ENCODE results near the gene BLOC1S3. TPM values are rescaled to one million over a fixed set of nuclear protein-coding genes. Genes with fewer than 3 reads are reported as not detected.

BLOC1S3 gene
- polyA plus RNA-seq, 1 experiment: 7.0 TPM

DNA sequence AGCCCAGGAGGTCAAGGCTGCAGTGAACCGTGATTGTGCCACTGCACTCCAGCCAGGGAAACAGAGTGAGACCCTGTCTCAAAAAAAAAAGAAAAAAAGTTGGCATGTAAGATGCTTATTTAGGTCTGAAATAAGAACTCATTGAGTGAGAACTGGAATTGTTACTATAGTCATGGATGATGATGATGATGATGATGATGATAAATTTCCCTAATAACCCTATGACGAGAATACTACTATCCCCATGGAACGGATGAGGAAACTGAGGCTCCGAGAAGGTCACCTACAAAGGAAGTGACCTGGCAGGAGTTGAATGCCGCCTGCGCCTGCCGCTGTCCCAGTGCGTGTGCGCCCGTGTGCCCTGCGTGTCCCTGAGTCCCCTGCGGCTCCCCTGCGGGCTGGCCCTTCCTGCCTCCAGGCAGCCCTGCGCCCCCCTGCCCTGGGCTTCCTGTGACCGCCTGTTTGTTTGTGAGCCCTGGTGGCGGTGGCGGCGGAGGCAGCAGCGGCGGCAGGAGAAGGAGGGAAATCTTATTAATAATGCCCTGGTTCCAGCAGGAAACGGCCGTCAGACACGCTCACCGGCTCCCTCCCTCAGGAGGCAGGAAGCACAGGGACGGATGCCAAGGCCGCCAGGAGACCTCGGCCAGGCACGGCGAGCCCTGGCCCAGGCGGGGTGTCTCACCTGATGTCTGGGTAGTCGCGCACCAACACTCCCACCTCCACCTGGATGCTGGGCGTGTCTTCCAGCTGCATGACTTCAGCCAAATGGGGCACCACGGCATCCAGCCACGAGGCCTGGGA is 37.0 kb downstream of the BLOC1S3 start:
- H3K27me3 ChIP-seq (ENCODE audit: control insufficient read depth, insufficient read depth, low read length): peaks cover 41% of the 10 kb centered on the region

DNA sequence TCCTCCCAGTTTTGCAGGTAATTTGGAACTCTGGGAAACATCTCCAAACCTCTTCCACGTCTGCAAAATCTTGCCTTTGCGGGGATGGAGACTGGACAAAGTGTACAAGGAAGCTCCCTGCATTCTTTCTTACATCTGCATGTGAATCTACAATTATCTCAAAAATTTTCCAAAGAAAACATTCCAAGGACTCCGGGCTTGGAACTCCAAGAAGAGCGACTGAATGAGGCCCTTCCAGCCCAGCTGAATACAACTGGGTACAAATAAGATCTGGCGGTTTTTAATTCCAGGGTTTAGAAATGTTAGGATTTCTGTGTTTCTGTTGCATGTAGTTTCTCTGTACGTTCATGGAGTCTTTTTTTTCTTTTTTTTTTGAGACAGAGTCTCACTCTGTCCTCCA is 38.1 kb downstream of the BLOC1S3 start:
- DNase-seq (ENCODE audit: low read depth, low spot score): no peak
- TF ChIP-seq, protein P1, sequence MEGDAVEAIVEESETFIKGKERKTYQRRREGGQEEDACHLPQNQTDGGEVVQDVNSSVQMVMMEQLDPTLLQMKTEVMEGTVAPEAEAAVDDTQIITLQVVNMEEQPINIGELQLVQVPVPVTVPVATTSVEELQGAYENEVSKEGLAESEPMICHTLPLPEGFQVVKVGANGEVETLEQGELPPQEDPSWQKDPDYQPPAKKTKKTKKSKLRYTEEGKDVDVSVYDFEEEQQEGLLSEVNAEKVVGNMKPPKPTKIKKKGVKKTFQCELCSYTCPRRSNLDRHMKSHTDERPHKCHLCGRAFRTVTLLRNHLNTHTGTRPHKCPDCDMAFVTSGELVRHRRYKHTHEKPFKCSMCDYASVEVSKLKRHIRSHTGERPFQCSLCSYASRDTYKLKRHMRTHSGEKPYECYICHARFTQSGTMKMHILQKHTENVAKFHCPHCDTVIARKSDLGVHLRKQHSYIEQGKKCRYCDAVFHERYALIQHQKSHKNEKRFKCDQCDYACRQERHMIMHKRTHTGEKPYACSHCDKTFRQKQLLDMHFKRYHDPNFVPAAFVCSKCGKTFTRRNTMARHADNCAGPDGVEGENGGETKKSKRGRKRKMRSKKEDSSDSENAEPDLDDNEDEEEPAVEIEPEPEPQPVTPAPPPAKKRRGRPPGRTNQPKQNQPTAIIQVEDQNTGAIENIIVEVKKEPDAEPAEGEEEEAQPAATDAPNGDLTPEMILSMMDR (IDR thresholded peaks at IDR 0.05; ENCODE audit: low read depth, low read length): no peak

More for the DNA sequence above, 37.0 kb downstream of the BLOC1S3 start:
- CTCF ChIA-PET: no interaction called here
- no peak overlapping the region for H3K27ac ChIP-seq (ENCODE audit: low read depth, low read length)
- POLR2A ChIA-PET: no interaction called here
- H3K4me3 ChIP-seq (ENCODE audit: low read depth, low read length): no peak overlapping the region
- H3K9me3 ChIP-seq (ENCODE audit: control insufficient read depth, insufficient read depth, low read length): no peaks in the 10 kb centered on the region; the same call in 1 of the 2 replicates
- DNase-seq (ENCODE audit: low read depth, low spot score): no peak
- TF ChIP-seq, protein P1 (IDR thresholded peaks at IDR 0.05; ENCODE audit: low read depth, low read length): no peak

DNA sequence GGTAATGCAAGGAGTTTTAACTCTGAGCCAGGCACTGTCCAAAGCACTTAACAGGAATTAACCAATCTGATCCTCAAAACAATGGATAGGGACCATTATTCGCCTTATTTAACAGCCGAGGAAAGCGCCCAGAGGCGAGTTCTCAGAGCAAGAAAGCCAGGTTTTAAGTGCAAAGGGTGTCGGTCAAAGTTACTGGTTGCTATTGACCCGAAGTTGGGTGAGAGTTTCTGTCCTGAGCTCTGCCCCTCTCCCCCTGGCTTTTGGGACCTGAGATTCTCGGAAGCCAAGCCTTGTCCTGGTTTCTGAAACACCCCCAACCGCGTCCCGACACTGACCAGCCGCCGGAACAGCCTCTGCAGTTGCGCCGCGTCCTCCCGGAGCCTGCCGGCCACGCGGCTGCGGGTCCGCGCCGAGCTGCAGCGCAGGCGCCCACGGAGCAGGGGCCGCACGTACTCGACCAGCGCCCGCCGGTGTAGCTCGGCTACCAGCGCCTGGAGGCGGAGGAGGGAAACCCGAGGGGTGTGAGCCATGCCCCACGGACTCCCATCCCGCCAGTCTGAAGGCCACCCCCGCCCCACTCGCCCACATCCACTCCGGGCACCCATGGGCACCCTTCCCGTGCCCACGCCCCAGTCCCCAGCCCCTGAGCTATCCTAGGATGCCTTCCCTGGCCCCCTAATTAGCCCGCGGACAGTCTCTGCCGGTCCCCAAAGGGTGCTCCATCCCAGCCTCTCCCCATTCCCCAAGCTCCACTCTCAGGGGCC is 38.8 kb downstream of the BLOC1S3 start:
- POLR2A ChIA-PET: no interaction called here
- Histone ChIP-seq H3K9me3 (ENCODE audit: control insufficient read depth, insufficient read depth, low read length) (no peaks in the 10 kb centered on the region; the same call in 1 of the 2 replicates), H3K4me3 (ENCODE audit: low read depth, low read length) (peak overlapping the region; percentile 27; the same call in 1 of the 2 replicates), H3K27ac (ENCODE audit: low read depth, low read length) (no peak overlapping the region), H3K27me3 (ENCODE audit: control insufficient read depth, insufficient read depth, low read length) (peaks cover 40% of the 10 kb centered on the region)
- CTCF ChIA-PET: interaction anchor here (0.6 to 0.7 kb wide), 4 partner anchors 17 to 463 kb away, joined by 3 read pairs; no protein-coding TSS in a partner anchor
- no peak for DNase-seq (ENCODE audit: low read depth, low spot score)
- TF ChIP-seq, protein P1 (IDR thresholded peaks at IDR 0.05; ENCODE audit: low read depth, low read length): no peak

More for the DNA sequence above, 38.1 kb downstream of the BLOC1S3 start:
- ChIA-PET POLR2A (no interaction called here), CTCF (interaction anchor here (0.7 kb wide), 1 partner anchor 464 kb away, joined by 3 read pairs; no protein-coding TSS in a partner anchor)
- no peaks in the 10 kb centered on the region; the same call in 1 of the 2 replicates for H3K9me3 ChIP-seq (ENCODE audit: control insufficient read depth, insufficient read depth, low read length)
- H3K4me3 ChIP-seq (ENCODE audit: low read depth, low read length): no peak overlapping the region
- peaks cover 40% of the 10 kb centered on the region for H3K27me3 ChIP-seq (ENCODE audit: control insufficient read depth, insufficient read depth, low read length)
- no peak overlapping the region for H3K27ac ChIP-seq (ENCODE audit: low read depth, low read length)

DNA sequence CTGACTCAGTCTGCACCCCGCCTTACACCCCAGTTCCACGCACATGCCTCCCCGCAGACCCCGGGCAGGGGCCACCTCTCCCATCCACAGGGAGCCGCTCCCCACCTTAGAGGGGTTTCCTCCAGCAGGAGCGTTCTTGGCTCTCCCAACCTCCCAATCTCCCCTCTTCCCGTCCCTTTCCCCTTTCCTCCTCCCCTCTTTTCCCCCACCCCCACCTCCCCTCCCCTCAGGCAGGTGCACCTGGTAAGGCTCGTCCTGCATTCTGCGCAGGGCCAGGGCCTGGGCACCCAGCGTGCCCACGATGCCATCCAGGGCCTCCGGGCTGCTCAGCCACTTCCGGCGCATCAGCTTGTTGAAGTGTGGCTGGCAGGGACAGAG is 39.4 kb downstream of the BLOC1S3 start:
- POLR2A ChIA-PET: no interaction called here
- TF ChIP-seq, protein P1 (IDR thresholded peaks at IDR 0.05; ENCODE audit: low read depth, low read length): no peak
- H3K4me3 ChIP-seq (ENCODE audit: low read depth, low read length): no peak overlapping the region
- CTCF ChIA-PET: interaction anchor here (0.6 to 0.7 kb wide), 3 partner anchors 17 to 119 kb away, joined by 3 read pairs; no protein-coding TSS in a partner anchor
- H3K27me3 ChIP-seq (ENCODE audit: control insufficient read depth, insufficient read depth, low read length): peaks cover 40% of the 10 kb centered on the region
- no peak for DNase-seq (ENCODE audit: low read depth, low spot score)
- H3K27ac ChIP-seq (ENCODE audit: low read depth, low read length): no peak overlapping the region
- H3K9me3 ChIP-seq (ENCODE audit: control insufficient read depth, insufficient read depth, low read length): no peaks in the 10 kb centered on the region; the same call in 1 of the 2 replicates

Data from AG04450 (cell line).